Endothelial cell of hepatic sinusoid (primary cell): ENCODE measurements around the gene ZNF468.
"Not testable (repeated sequence)": the region's sequence is repeated elsewhere in the genome, so short reads cannot be mapped to it uniquely, and the experiment has no call there.

ENCODE experiments used
- in situ Hi-C: cut with HindIII; loops from 2 replicates; pipeline ENCODE4 v1.10.0; 2017; ENCODE audit warnings: low sequenced_read_pairs

The ZNF468 gene

GRCh38 chr19:52857378-52858191 lies at the start of gene ZNF468:
Gene ZNF468 (minus strand): TSS chr19:52857619. CDS start chr19:52854272, 3,347 bp downstream.
- in situ Hi-C loops: not testable (repeated sequence)

DNA sequence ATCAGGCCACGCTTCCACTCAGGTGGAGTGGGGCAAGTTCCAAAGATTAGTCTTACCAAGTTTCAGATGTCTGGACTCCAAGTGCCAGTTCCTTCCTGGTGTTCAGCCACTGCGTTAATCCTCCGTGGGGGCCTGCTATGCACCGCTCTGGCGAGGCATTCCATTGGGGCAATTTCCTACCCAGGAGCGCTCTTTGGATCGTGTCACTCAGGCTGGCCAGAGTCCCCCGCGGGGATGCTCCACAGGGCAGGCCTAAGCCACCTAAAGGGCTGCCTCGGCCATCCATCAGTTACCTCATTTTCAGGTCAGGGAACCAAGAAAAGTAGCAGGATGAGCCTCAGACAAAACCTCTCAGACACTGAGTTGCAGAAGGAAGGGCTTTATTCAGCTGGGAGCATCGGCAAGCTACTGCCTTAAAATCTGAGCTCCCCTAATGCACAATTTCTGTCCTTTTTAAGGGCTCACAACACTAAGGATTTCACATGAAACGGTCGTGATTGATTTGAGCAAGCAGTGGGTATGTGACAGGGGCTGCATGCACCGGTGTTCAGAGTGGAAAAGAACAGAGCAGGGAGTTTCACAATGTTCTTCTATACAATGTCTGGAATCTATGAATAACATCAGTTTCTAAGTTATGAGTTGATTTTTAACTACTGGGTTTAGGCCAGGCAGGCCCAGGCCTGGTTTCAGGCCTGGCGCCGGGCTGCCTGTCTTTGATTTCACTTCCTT lies 46.8 kb upstream of the ZNF468 start:
- in situ Hi-C loops: not testable (repeated sequence)

- in situ Hi-C loops: no loop called here
Observed at GRCh38 chr19:52901842-52902241, 44.4 kb upstream of the ZNF468 start.

DNA sequence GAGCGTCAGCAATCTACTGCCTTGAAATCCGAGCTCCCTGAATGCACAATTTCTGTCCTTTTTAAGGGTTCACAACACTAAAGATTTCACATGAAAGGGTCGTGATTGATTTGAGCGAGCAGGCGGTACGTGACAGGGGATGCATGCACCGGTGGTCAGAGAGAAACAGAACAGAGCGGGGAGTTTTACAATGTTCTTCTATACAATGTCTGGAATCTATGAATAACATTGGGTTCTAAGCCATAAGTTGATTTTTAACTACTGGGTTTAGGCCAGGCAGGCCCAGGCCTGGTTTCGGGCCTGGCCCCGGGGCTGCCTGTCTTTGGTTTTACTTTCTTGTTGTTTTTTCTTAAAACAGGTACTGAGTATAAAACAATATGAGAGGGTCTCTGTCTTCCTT lies 41.2 kb upstream of the ZNF468 start:
- in situ Hi-C loops: not testable (repeated sequence)

DNA sequence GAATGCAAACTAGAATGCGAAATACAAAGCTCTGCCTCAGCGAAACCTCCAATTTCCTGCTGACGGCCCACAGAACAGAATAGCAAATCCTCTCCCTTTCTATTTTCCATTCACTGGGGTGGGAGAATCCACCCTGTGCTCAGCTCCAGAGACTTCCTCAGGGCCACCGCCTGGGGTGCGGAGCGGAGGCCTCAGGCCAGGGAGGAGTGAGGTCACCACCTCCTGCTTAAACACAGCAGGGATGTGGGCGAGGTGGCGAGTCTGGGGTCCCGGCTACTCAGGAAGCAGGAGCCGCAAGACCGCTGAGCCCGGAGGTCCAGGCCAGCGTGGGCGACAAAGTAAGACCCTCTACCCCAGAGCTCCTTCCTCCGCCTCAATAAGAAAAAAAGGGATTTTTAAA lies 40.7 kb upstream of the ZNF468 start:
- in situ Hi-C loops: no loop called here

DNA sequence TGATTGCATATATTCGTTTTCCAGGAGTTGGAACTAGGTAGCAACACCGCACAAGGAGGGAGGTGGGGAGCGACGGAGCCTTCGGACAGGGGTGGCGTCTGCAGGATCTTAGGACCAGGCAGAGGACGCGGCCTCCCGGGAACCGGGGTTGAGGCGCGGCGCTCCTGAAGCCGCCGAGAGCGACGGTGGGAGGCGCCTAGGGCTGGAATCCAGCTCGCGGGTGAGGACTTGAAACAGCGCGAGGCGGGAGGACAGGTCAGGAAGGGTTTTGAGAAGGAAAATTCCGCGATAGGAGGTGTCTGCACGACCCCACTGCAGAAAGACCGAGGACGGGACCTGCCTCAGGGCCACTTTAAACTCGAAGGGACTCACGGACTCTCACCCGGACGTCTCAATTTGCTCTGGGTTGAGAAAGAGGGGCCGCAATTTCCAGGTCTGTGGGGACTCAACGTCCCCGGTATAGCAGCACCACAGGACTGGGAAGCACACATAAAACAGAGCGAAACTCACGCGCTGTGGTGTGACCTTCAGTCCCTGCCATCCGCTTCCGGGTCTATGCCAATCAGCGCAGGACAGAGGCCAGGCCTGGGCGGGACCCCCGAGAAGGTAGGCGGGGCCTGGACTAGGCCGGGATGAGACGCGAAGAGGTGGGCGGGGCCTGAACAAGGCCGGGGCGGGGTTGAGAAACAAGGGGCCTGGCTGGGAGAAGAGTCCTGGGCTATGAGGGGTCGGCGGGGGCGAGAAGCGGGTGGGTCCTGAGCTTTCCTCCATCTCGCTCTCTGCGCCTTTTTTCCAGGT lies 39.9 kb upstream of the ZNF468 start, which contains the start of gene ZNF320:
ZNF320 (minus strand) TSS at position 498 of the 798 bp plus-strand sequence. CDS start 7,380 bp downstream, outside the sequence.
- in situ Hi-C loops: no loop called here

DNA sequence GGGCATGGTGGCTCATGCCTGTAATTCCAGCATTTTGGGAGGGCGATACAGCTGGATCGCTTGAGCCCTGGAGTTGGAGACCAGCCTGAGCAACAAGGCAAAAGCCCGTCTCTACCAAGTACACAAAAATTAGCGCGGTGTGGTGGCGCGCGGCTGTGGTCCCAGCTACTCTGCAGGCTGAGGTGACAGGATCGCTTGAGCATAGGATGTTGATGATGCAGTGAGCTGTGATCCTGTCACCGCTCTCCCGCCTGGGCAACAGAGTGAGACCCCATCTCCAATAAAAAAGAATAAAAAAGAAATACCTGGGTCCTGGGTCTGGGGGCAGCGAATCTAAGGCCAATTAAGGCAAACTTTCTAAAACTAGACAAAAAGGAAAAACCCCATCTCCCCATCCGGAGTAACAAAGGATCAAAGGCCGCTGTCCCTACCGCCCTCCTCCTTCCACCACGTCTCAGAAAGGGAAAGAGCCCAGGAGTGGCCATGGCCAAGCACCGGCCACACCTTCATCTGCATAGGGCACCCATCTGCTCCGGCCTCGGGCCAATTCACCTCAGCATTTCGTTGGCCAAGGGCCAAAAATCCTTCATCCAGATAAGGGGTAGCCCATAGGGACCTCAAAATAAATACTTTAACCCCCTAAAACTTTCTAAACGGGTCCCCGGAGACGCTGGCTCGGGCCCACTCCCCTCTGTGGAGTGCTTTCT lies 39.2 kb upstream of the ZNF468 start:
- in situ Hi-C loops: no loop called here

DNA sequence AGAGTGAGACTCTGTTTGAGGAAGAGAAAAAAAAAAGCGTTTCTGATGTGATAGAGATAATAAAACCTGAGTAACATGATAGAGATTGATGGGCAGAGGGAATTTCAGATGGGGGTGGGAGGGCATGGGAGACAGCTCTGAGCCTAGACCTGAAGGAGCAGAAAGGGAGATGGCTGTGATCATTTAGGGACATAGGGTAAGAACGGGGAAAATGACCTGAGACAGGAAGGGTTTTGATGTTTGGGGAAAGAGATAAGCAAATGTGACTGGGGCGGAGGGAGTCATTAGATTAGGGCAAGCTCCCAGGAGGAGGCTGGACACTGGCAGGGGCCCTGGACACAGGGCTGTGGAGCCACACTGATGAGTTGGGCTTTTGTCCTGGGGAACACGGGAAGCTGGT lies 33.9 kb upstream of the ZNF468 start:
- in situ Hi-C loops: no loop called here

GRCh38 chr19:52889931-52890330 lies 32.5 kb upstream of the ZNF468 start:
- in situ Hi-C loops: no loop called here

- in situ Hi-C loops: no loop called here
Observed at GRCh38 chr19:52889076-52889475, 31.7 kb upstream of the ZNF468 start.

GRCh38 chr19:52880895-52881389 lies 23.5 kb upstream of the ZNF468 start:
- in situ Hi-C loops: no loop called here

DNA sequence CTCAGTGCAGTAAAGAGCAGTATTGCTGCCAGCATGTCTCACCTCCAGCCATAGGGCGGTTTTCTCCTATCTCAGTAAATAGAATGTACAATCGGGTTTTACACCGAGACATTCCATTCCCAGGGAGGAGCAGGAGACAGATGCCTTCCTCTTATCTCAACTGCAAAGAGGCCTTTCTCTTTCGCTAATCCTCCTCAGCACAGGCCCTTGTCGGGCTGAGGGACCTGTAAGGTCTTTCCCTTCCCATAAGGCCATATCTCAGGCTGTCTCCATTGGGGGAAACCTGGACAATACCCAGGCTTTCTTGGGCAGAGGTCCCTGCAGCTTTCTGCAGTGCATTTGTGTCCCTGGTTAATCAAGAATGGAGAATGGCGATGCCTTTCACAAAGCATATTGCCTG lies 15.6 kb upstream of the ZNF468 start:
- in situ Hi-C loops: not testable (repeated sequence)

DNA sequence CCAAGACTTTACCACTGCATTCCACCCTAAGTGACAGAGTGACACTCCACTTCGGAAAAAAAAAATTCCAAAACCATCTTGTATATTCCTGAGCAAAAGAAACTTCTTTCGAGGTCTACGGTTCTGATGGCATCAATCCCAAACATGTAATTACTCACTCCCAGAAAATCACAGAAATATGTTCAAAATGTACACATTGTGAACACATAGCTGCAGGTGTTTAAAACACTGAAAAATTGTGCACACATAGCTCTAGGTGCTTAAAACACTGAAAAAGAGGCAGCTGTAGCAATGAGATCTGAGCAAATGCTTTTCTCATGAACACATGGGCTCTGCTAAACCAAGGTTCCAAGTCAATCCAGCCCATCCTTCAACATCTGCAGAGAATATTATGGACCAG lies 14.0 kb upstream of the ZNF468 start:
- in situ Hi-C loops: no loop called here

DNA sequence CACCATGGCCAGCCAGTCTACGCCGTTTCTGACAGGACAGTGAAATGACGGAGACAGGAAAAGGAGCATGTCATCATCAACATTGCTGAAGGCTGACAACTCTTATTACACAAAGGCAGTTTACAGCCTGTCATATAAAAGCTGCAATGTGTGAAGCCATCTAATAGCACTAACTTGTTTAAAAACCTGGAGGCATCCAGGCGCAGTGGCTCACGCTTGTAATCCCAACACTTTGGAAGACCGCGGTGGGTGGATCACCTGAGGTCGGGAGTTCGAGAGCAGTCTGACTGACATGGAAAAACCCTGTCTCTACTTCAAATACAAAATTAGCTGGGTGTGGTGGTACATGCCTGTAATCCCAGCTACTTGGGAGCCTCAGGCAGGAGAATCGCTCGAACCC lies 10.6 kb upstream of the ZNF468 start:
- in situ Hi-C loops: not testable (repeated sequence)

GRCh38 chr19:52856540-52857377 lies 660 bp downstream of the ZNF468 start:
- in situ Hi-C loops: not testable (repeated sequence)

GRCh38 chr19:52847352-52847751 lies 10.1 kb downstream of the ZNF468 start:
- in situ Hi-C loops: not testable (repeated sequence)

DNA sequence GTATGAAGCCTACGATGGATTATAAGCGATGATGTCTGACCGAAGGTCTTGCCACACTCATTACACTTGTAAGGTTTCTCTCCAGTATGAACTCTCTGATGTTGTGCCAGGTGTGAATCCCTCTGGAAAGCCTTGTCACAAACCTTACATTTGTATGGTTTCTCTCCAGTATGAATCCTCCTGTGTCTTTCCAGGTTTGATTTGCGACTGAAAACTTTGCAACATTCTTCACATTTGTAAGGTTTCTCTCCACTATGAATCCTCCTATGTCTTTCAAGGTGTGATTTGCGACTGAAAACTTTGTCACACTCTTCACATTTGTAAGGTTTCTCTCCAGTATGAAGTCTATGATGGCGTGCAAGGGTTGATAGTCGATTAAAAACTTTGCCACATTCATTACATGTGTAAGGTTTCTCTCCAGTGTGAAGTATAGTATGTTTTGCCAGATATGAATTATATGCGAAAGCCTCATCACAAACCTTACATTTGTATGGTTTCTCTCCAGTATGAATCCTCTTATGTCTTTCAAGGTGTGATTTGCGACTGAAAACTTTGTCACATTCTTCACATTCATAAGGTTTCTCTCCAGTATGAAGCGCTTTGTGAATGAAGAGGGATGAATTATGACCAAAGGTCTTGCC lies 16.5 kb downstream of the ZNF468 start:
- in situ Hi-C loops: not testable (repeated sequence)

- in situ Hi-C loops: not testable (repeated sequence)
Observed at GRCh38 chr19:52834289-52834688, 23.1 kb downstream of the ZNF468 start.

- in situ Hi-C loops: not testable (repeated sequence)
Observed at GRCh38 chr19:52833541-52833940, 23.9 kb downstream of the ZNF468 start.
